ENCODE measurements around the gene CYTH2.

The CYTH2 gene

DNA sequence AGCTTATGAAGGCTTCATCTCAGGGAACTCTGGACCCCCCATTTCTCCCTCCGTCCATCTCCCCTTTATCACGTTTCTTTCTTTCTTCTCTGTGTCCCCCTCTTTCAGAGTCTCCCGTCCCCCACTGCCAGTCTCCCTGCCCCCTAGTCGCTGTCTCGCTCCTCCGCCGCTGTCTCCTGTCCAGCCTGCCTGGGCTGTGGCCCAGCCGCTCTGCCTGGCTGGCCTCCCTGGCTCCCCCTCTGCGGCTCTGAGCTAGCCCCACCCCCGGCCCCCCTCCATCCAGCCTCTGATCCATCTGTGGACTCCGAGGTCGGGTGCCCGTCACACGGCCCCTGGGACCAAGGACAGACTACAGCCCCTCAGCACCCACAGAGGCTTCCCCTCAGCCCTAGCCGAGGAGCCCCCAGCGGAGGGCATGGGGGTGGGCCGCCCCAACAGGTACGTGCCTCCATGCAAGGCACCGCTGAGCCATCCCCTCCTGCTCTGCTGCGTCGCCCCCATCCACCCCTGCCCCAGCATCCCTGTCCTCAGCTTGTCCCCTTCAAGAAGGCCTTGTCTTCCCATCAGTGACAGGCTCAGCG is 14.9 kb upstream of the CYTH2 start:
- DNase-seq, result no peak

DNA sequence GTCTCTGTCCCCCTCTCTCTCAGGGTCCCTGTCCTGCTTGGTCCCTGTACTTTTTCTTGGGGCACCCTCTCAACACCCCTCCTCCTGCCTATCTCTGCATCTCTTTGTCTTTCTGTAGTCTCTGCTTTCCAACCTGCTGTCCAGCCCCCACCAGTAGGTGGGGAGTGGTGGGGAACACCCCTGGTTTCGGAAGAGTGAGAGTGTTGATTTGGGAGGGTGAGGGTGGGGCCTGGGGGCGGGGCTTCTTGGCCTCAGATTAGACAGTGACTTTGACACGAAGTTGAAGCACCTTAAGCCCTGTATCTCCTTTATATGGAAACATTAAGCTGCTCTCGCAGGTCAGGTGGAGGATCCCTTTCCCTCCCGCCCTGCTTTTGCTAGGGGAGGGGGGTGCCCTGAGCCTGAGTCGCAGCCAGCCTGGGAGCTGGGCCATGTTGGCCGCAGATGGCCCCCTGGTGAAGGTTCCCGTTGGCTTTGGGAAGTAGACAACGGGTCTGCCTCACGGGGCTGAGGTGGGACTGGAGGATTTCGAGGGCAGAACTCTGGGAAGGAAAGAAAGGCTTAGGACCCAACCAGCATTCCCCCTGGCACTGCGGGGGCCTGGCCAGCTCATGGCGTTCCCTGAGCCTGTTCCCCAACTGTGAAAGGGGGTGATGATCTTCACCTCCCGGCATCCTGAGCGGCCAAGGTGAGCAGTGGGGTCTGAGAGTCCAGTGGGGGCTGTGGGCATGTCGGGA is 13.8 kb upstream of the CYTH2 start, which contains the start of gene KCNJ14:
KCNJ14 (plus strand) TSS at position 404 of the 737 bp plus-strand sequence. CDS start 6,151 bp downstream, outside the sequence.
- DNase-seq, result no peak

DNA sequence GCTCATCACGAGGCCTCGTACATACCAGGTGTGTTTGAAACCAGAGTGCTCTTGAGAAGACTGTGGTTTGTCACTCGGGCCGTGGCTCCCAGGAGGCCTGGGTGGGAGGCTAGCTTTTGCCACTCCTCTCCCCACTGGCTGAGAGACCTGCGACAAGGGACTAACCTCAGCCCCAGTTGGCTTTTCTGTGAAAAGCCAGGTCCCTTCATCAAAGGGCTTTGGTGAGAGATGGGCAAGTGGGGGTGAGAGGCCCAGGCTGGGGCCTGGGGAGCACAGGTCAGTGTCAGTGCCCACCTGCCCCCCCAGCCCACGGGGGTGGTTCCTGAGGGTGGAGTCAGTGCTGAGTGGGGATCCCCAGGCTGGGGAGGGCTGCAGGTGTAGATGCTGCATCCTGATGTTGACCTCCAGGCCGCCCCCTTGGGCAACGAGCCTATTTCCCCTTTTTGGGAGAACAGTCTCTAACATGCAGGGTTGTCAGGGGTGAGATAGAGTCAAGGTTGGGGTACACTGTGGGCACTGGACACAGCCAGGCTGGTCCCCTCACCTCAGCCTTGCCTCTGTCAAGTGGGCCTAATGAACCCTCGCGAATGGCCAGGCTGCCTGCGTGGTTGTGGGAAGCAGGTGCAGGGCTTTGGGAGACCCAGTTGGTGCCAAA is 13.1 kb upstream of the CYTH2 start:
- DNase-seq, result no peak

DNA sequence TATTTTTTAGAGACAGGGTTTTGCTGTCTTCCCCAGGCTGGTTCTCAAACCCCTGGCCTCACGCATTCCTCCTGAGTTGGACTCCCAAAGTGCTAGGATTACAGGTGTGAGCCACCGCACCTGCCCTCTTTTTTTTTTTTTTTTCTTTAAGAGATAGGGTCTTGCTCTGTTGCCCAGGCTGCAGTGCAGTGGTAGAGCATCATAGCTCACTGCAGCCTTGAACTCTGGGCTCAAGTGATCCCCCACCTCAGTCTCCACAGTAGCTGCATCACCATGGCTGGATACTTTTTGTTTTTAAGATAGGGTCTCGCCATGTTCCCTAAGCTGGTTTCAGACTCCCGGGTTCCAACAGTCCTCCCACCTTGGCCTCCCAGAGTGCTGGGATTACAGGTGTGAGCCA is 12.3 kb upstream of the CYTH2 start:
- no peak for DNase-seq

DNA sequence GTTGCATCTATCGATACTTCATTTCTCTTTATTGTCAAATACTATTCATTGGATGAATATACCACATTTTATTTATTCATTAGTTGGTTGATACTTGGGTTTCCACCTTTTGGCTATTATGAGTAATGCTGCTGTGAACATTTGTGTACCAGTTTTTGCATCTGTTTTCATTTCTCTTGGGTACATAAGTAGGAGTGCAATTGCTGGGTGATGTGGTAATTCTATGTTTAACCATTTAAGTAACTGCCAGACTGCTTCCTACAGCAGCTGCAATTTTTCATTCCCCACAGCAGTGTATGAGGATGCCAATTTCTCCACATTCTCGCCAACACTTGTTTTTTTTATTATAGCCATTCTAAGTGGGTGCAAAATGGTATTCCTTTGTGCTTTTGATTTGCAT is 11.2 kb upstream of the CYTH2 start:
- no peak for DNase-seq

DNA sequence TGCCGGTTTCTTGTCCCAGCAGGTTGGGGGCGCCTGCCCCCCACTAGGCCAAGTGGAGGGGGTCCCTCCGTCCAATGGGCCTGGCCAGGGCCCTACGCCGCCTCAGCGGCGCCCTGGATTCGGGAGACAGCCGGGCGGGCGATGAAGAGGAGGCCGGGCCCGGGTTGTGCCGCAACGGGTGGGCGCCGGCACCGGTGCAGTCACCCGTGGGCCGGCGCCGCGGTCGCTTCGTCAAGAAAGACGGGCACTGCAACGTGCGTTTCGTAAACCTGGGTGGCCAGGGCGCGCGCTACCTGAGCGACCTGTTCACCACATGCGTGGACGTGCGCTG is 7.6 kb upstream of the CYTH2 start:
- DNase-seq, result no peak

DNA sequence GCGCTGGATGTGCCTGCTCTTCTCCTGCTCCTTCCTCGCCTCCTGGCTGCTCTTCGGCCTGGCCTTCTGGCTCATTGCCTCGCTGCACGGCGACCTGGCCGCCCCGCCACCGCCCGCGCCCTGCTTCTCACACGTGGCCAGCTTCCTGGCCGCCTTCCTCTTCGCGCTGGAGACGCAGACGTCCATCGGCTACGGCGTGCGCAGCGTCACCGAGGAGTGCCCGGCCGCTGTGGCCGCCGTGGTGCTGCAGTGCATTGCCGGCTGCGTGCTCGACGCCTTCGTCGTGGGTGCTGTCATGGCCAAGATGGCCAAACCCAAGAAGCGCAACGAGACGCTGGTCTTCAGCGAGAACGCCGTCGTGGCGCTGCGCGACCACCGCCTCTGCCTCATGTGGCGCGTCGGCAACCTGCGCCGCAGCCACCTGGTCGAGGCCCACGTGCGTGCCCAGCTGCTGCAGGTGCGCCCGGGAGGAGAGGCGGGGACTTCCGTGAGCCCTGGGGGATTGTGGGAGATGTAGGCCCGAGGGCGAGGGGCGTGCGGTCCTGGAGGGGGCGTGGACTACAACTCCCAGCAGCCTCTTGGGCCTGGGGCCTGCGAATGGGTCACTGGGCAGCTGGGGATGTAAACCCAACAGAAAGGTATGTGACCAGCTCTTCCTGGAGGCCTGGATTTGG is 7.0 kb upstream of the CYTH2 start:
- no peak for DNase-seq

DNA sequence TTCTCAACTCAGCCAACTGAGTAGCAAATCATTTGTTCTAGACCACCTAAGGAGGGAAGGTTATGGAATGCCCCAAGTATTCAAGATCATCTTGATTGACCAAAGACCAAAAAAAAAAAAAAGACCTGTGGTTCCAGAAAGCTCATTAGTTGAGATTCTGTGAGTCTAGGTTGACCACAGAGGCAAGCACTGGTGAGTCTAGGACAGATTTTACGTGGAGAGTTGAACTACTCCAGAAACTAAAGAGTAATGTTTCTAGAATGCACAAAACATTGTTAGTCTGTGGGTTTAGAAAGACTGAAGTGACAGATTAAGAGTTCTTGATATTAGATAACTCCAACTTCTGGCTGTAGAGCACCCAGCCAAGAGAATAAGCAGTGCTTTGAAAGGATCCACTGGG is 4.0 kb upstream of the CYTH2 start:
- no peak for DNase-seq

DNA sequence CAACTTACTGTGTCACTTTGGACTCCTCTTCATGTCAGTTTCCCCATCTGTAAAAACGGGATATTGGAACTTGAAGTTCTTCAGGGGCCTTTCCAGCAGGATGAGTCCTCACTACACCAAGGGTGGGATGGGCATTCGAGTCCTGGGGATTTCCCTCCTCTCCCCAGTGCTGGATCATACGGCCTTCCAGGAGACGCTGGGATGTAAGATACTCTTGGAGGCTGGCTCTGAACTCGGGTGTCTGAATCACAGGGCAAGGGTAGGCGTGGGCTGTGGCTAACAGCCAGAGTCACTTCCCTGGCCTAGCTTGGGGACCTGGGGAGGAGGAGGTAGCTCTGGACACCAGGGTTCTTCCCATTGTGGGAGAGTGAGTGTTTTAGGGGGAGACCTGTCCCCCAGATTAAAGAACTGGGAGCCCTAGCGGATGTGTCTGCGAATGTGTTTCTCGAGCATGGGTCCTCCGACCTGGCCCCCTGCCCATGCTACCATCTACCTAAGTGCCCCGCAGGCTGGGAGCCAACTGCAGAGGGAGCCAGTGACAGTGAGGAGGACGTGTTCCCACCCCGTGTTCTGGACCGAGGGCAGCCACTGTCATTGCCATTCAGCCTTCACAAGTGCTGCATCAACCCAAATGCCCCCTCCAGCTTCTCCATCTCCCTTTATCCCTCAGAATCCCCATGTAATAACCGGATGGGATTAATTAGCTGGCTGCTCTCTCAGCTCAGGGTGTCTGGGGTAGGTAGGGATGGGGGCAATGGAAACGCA is 2.4 kb upstream of the CYTH2 start:
- DNase-seq, result no peak

DNA sequence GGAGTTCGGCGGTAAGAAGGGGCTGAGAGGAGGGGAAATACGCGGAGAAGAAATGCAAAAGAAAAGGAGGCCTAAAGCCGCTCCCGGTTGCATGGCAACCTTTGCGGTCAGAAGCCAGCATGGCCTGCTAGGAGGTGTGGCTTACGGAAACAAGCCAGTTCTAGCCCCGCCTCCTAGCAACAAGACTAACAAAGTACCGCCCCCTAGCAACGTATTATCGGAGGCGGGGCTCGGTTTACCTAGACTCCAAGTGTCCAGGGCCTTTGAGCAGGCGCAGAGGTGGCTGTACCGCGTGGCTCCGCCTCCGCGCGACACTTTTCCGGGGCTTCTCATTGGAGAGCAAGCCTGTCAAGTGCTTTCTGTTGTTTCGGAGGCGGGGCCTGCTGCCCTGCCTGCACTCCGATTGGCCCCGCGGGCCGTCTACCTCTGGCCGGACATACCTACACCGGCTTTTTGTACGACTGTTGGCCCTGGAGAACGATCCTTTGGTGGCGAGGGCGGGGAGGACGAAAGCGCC is 339 bp upstream of the CYTH2 start:
- DNase-seq, result peak; percentile 99

DNA sequence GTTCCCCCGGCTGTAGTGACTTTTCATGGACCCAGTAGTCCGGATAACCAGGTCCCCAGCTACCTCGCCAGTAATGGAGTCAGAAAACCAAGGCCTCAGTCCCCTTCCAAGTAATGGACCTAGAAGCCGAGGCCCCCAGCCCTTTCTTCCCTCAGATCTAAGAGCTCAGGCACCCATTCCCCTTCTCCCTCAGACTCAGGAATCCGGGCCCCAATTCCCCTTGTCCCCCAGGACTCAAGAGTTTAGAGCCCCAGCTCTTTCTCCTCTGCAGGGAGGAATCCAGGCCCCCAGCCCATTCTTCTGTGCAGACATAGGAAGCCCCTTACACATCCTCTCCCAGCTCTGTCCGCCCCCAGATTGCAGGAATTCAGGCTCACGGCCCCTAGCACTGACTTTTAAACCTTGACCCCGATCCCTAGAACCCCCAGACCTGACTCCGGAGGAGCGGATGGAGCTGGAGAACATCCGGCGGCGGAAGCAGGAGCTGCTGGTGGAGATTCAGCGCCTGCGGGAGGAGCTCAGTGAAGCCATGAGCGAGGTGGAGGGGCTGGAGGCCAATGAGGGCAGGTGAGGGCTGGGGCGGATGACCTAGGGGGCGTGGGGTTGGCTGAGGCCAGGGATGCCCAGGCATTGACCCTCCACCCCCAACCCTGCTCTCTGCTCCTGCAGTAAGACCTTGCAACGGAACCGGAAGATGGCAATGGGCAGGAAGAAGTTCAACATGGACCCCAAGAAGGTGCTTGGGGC is 938 bp downstream of the CYTH2 start:
- no peak for DNase-seq

DNA sequence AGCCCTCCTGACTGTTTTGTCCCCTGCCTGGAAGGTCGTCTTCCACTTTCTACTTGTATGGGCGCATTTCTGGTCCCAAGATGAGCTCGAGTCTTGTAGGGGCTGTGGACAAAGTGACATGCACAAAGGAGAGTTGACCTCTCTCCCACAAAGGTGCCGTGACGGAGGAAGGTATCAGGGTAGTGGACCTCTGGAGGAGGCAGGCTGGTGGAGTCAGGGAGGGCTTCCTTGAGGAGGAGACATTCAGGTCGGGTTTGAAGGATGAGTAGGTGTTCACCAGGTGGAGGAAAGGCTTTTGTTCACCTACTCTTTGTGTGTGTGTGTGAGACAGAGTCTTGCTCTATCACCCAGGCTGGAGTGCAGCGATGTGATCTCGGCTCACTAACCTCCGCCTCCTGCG is 1.7 kb downstream of the CYTH2 start:
- DNase-seq, result no peak

DNA sequence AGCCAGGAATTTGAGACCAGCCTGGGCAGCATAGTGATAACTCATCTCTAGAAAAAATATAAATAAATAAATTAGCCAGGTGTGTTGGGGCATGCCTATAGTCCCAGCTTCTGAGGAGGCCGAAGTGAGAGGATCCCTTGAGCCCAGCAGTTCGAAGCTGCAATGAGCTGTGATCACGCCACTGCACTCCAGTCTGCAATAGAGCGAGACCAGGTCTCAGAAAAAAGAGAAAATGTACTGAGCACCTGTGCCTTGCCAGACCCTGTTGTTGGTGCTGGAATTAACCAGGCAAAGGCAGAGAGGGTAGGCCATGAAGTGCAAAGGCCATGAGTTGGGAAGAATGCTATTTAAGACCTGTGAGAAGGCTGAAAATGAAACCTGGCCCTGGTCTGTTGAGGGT is 2.7 kb downstream of the CYTH2 start:
- no peak for DNase-seq

DNA sequence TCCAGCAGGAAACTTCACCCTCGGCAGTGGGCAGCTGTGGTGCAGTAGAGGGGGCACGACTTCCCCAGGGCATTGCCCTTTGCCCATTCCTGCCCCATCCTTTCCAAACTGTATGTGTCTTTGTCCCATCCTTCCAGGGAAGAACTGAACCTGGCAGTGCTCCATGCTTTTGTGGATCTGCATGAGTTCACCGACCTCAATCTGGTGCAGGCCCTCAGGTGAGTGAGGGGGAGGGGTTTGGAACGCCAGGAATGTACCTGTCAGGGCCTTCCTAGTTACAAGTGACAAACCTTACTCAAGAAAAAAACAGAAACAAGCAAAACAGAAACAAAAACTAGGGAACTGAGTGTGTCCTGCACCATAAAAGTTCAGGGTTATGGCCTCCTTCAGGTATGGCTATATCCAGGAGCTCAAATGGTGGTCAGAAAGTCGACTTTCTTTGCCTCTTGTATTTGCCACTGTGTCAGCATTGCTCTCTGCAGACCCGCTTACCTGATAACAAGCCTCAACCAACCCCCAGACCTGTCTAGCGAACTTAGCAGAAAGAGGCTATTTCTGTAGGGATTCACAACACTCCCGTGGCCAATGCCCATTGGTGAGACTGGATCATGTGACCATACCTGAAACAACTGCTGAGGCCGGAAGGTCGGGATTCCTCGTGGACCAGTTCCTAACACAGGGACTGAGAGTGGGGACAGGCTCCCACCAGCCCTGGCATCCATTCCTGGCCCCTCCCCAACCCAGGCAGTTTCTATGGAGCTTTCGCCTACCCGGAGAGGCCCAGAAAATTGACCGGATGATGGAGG is 4.2 kb downstream of the CYTH2 start:
- no peak for DNase-seq

DNA sequence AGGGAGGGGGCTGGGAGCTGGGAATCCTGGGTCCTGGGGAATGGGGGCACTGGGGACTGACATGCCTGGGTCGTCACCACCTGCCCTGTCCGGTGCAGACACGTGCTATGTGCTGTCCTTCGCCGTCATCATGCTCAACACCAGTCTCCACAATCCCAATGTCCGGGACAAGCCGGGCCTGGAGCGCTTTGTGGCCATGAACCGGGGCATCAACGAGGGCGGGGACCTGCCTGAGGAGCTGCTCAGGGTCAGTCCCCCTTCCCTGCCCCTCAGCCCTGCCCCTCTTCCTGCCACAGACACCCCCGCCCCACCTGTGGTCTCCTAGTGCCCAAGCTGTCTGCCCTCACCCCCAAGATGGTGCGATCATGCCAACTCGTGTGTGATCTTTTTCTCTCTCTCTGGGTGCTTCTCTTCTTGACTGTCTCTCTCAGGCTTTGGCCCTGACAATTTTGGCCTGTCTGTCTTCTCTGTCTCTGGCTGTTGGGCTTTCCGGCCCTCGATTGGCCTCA is 5.0 kb downstream of the CYTH2 start:
- no peak for DNase-seq

DNA sequence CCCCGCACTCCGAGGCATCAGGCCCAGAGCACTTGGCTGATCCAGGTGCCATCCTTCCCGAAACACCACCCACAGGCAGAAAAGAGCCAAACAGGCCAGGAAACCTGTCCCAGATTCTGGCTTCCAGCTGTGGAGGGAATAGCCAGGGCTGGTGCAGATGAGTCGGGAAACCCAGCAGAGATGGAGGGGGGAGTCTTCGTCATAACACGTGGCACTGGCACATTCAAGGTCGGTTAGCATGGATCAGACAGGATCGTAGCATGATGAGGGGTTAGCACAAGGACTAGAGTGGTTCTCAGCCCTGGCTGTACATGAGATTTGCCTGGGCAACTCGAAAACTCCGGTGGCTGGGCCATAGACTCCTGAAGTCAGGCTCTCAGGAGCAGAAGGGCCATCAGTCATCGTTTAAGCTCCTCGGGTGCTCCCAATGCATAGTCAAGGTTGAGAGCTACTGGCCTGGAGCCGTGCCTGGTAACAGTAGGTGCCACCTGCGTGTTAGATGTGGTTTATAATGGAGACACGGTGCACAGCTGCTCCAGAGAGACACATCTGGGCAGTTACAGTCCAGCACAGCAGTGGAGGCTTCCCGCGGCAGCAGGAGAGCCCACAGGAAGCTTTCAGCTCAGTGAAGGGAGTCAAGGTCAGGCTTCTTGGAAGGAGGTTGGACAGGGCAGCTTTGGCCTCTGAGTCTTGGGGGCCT is 6.3 kb downstream of the CYTH2 start:
- DNase-seq, result no peak

DNA sequence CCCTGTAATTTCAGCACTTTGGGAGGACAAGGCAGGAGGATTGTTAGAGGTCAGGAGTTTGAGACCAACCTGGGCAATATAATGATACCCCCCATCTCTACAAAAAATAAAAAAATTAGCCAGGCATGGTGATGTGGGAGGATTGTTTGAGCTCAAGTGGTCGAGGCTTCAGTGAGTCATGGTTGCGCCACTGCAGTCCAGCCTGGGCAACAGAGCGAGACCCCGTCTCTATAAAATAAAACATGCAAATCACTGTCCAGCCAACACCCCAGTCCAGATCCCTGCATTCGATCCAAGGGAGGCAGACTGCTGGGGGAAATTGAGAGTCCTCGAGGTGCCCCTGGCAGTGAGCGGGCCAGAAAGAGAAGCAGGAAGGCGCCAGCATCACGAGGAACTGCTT is 7.0 kb downstream of the CYTH2 start:
- DNase-seq, result no peak

DNA sequence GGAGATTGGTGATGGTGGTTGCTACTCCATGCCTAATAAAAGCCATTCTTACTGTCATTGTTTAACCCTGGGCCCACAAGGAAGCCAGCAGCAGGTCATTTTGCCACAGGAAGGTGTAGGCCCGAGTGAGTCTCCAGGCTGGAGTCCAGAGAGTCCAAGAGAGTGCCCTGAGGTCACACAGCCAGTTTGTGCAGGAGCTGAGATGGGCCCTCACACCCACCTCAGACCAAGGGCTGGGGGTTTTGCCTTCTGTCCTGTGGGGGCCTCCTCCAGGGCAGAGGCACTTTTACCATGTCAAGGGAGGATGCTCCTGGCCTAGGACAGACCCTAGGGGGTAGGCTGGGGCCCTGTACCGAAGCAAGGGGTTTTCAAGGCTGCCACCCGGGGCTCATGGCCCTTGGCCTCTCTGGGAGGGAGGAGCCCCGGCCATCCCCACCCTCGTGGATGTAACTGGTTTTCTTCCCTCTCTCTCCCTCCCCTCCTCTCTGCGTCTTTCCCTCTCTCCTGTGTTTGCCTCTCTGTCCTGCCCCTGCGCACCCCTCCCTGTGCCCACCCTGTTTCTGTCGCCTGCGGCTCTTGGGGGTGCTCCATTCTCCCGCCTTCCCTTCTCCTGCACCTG is 8.0 kb downstream of the CYTH2 start:
- DNase-seq, result no peak

DNA sequence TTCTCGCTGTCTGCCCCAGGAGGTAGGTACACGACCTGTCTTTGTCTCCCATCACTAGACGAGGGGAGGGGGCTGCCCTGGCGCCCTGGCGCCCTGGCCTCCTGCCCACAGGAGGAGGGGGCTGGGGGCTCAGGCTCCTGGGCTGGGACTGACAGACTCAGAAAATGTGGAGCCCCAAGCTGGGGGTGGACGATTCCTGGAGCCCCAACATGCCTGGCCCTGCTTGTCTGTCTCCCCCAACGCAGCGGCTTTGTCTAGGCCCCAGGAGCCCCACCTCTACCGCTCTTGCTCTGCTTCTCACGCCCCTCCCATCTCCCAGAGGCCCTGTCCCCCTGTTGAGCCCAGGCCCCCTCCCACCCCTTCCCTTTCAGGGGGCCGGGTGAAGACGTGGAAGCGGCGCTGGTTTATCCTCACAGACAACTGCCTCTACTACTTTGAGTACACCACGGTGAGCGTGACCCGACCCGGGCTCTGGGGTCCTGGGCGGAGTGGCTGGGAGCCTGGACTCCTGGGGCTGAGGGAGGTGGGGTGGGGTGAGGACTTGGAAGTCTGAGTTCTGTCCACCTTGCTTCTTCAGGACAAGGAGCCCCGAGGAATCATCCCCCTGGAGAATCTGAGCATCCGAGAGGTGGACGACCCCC is 8.6 kb downstream of the CYTH2 start:
- DNase-seq, result no peak

All from activated gamma-delta T cell (primary cell).